H9 (cell line): ENCODE data around the gene LRRC8B. TPM values are rescaled to one million over a fixed set of nuclear protein-coding genes. Genes with fewer than 3 reads are reported as not detected.

Source experiments
- DNase-seq: peaks from one replicate; pipeline ENCODE4 v3.0.0-alpha.2; 2017
- H2AFZ ChIP-seq: one replicate; pipeline ENCODE4 v1.6.1; 2013; ENCODE audit warnings: mild to moderate bottlenecking, low read length, control low read depth, moderate library complexity
- H2AK5ac ChIP-seq: 2 replicates; pipeline ENCODE4 v1.6.1; 2013; ENCODE audit warnings: low read length, control low read depth, mixed read lengths; ENCODE audit not compliant: insufficient read length
- H2BK120ac ChIP-seq: one replicate; pipeline ENCODE4 v1.6.1; 2013; ENCODE audit warnings: low read depth, mild to moderate bottlenecking, low read length, control low read depth, inconsistent platforms; ENCODE audit not compliant: poor library complexity, severe bottlenecking
- H2BK12ac ChIP-seq: 2 replicates; pipeline ENCODE4 v1.6.1; 2013; ENCODE audit warnings: low read length, control low read depth, mixed read lengths, low read depth; ENCODE audit not compliant: insufficient read length
- H2BK15ac ChIP-seq: 2 replicates; pipeline ENCODE4 v1.6.1; 2013; ENCODE audit warnings: low read depth, low read length, control low read depth
- H2BK20ac ChIP-seq: one replicate; pipeline ENCODE4 v1.6.1; 2013; ENCODE audit warnings: low read depth, mild to moderate bottlenecking, low read length, control low read depth, inconsistent platforms; ENCODE audit not compliant: poor library complexity, severe bottlenecking
- H2BK5ac ChIP-seq: 2 replicates; pipeline ENCODE4 v1.6.1; 2013; ENCODE audit warnings: low read length, control low read depth, mixed read lengths; ENCODE audit not compliant: insufficient read length
- H3K14ac ChIP-seq: 2 replicates; pipeline ENCODE4 v1.6.1; 2013; ENCODE audit warnings: low read length, control low read depth; ENCODE audit not compliant: insufficient read depth
- H3K18ac ChIP-seq: 2 replicates; pipeline ENCODE4 v1.6.1; 2013; ENCODE audit warnings: low read depth, mild to moderate bottlenecking, mixed read lengths, low read length, control low read depth; ENCODE audit not compliant: insufficient read length
- H3K23ac ChIP-seq: 2 replicates; pipeline ENCODE4 v1.6.1; 2013; ENCODE audit warnings: low read length, control low read depth, mixed read lengths, low read depth; ENCODE audit not compliant: insufficient read length
- H3K23me2 ChIP-seq: 2 replicates; pipeline ENCODE4 v1.6.1; 2013; ENCODE audit warnings: low read depth, mild to moderate bottlenecking, mixed read lengths, low read length, control low read depth; ENCODE audit not compliant: insufficient read length, poor library complexity, severe bottlenecking
- H3K27ac ChIP-seq: 2 replicates; pipeline ENCODE4 v1.5.1; 2013; ENCODE audit warnings: low read length, control low read depth, mixed read lengths, low read depth; ENCODE audit not compliant: insufficient read length
- H3K27me3 ChIP-seq: 2 replicates; pipeline ENCODE4 v1.6.1; 2013; ENCODE audit warnings: low read length, control low read depth, inconsistent platforms; ENCODE audit not compliant: insufficient read depth
- H3K4ac ChIP-seq: 2 replicates; pipeline ENCODE4 v1.6.1; 2013; ENCODE audit warnings: low read depth, mild to moderate bottlenecking, control low read depth, inconsistent platforms, low read length, moderate library complexity
- H3K4me1 ChIP-seq: 2 replicates; pipeline ENCODE4 v1.6.1; 2013; ENCODE audit warnings: low read length, control low read depth, inconsistent platforms; ENCODE audit not compliant: insufficient read depth
- H3K4me2 ChIP-seq: 2 replicates; pipeline ENCODE4 v1.6.1; 2013; ENCODE audit warnings: low read length, control low read depth, mixed read lengths; ENCODE audit not compliant: insufficient read length, insufficient read depth
- H3K56ac ChIP-seq: 2 replicates; pipeline ENCODE4 v1.6.1; 2013; ENCODE audit warnings: low read depth, mild to moderate bottlenecking, mixed read lengths, low read length, control low read depth; ENCODE audit not compliant: insufficient read length
- H3K79me1 ChIP-seq: 2 replicates; pipeline ENCODE4 v1.6.1; 2013; ENCODE audit warnings: low read depth, mild to moderate bottlenecking, moderate library complexity, low read length, control low read depth, inconsistent platforms; ENCODE audit not compliant: insufficient read depth, poor library complexity, severe bottlenecking
- H3K79me2 ChIP-seq: 2 replicates; pipeline ENCODE4 v1.6.1; 2013; ENCODE audit warnings: low read length, control low read depth, inconsistent platforms; ENCODE audit not compliant: insufficient read depth
- H3K9ac ChIP-seq: 2 replicates; pipeline ENCODE4 v1.6.1; 2013; ENCODE audit warnings: low read length, control low read depth, mixed read lengths; ENCODE audit not compliant: insufficient read length; ENCODE audit errors: extremely low read depth
- H3K9me3 ChIP-seq: one replicate; pipeline ENCODE4 v1.6.1; 2013; ENCODE audit warnings: low read depth, low read length, inconsistent platforms; ENCODE audit not compliant: control insufficient read depth
- H3T11ph ChIP-seq: one replicate; pipeline ENCODE4 v1.6.1; 2013; ENCODE audit warnings: mild to moderate bottlenecking, low read length, control low read depth, inconsistent platforms
- H4K20me1 ChIP-seq: one replicate; pipeline ENCODE4 v1.6.1; 2013; ENCODE audit not compliant: control insufficient read depth, insufficient read length, insufficient read depth
- H4K5ac ChIP-seq: 2 replicates; pipeline ENCODE4 v1.6.1; 2013; ENCODE audit warnings: low read depth, mild to moderate bottlenecking, mixed read lengths, low read length, control low read depth; ENCODE audit not compliant: insufficient read length
- H4K8ac ChIP-seq: replicated peaks from 2 replicates; pipeline ENCODE4 v1.6.1; 2013; ENCODE audit warnings: low read length, control low read depth, mixed read lengths, low read depth; ENCODE audit not compliant: insufficient read length
- H4K91ac ChIP-seq: 2 replicates; pipeline ENCODE4 v1.6.1; 2013; ENCODE audit warnings: low read depth, mild to moderate bottlenecking, moderate library complexity, mixed read lengths, low read length, control low read depth; ENCODE audit not compliant: insufficient read length
- H3K27ac Mint-ChIP-seq, 3 experiments: 2 replicates in 2 of 3; 3 replicates in 1 of 3; pipeline ENCODE4 v1.8.0; 2020 to 2021; ENCODE audit warnings: mixed read lengths in 3 of 3, mild to moderate bottlenecking in 1 of 3, moderate library complexity in 1 of 3
- H3K27me3 Mint-ChIP-seq: 2 replicates; pipeline ENCODE4 v1.8.0; 2021; ENCODE audit warnings: low read depth, mild to moderate bottlenecking, moderate library complexity, mixed read lengths
- H3K36me3 Mint-ChIP-seq, 3 experiments: 2 replicates in 2 of 3; 3 replicates in 1 of 3; pipeline ENCODE4 v1.8.0; 2020 to 2021; ENCODE audit warnings: low read depth in 3 of 3, mixed read lengths in 3 of 3; ENCODE audit not compliant: insufficient read depth in 1 of 3
- H3K4me1 Mint-ChIP-seq, 2 experiments: 2 replicates each; pipeline ENCODE4 v1.8.0; 2020; ENCODE audit warnings: mixed read lengths in 2 of 2
- H3K4me3 Mint-ChIP-seq, 2 experiments: 2 replicates in 1 of 2; 3 replicates in 1 of 2; pipeline ENCODE4 v1.8.0; 2020 to 2021; ENCODE audit warnings: mild to moderate bottlenecking in 2 of 2, mixed read lengths in 2 of 2, moderate library complexity in 1 of 2
- H3K9me3 Mint-ChIP-seq, 2 experiments: 2 replicates in 1 of 2; 3 replicates in 1 of 2; pipeline ENCODE4 v1.8.0; 2020; ENCODE audit warnings: mild to moderate bottlenecking in 2 of 2, mixed read lengths in 2 of 2, moderate library complexity in 1 of 2
- WGBS: extraction: QIAGEN DNeasy Blood & Tissue Kit; methylation state at CpG from one replicate; pipeline ENCODE4 v1.1.7; 2013; ENCODE audit warnings: missing lambda C conversion rate, low lambda C conversion rate, mixed read lengths; ENCODE audit not compliant: insufficient read length; ENCODE audit errors: extremely low coverage; 5-methylcytosine and 5-hydroxymethylcytosine counted together
- total RNA-seq: library from RNA; stranded (reverse); gene quantifications from 2 replicates; pipeline ENCODE4 v1.2.1, GENCODE V29; 2021
- TF ChIP-seq, protein P1 (sequence below): fragments of 200-600 bp; sonication (generic); conservative IDR thresholded peaks from 3 replicates; pipeline ENCODE4 v1.8.0; 2021; ENCODE audit warnings: antibody characterized with exemption, mild to moderate bottlenecking

Gene LRRC8B
- total RNA-seq, 1 experiment from 2014 or later: 33.2 TPM

DNA sequence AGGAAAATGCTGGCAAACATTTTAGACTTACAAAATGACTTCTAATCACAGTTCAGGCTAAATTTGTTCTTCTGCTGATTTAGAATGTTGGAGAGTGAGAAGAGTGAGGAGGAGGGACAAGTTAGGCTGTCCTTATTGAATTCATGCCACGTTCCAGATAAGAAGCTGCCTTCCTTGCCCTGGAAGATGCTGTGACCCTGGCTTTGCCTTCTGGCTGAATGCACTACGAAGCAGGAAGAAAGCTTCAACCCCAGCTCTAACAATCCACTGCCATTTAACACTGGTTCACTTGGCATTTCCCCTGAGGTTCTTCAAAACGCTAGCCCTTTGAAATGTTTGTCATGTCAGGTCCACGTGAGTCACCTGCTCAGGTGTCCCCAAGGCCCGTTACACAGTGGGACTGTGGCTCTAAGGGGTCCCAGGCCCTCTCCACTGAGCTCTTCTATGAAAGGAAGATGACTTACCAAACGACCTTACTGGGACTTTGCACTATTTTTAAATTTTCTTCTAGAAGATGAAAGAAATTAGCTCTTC is 78.3 kb downstream of the LRRC8B start:
- no peak overlapping the region for H3T11ph ChIP-seq
- H3K4me1 Mint-ChIP-seq: peaks cover 25 to 28% of the 10 kb centered on the region in 2 experiments

More for the DNA sequence above, 78.3 kb downstream of the LRRC8B start:
- Histone ChIP-seq H3K9ac (no peak overlapping the region), H3K23ac (no peak overlapping the region), H3K18ac (no peak overlapping the region), H2BK5ac (no peak overlapping the region), H2BK20ac (no peak overlapping the region), H4K91ac (no peak overlapping the region), H3K56ac (no peak overlapping the region), H3K27ac (no peak overlapping the region), H2BK15ac (no peak overlapping the region), H4K20me1 (no peaks in the 10 kb centered on the region), H3K27me3 (no peaks in the 10 kb centered on the region), H3K23me2 (no peaks in the 10 kb centered on the region), H3K14ac (no peak overlapping the region), H3K4ac (no peak overlapping the region), H3K79me2 (no peaks in the 10 kb centered on the region), H3K4me1 (peaks cover 10% of the 10 kb centered on the region; the same call in 1 of the 2 replicates), H3K9me3 (no peaks in the 10 kb centered on the region), H2AK5ac (no peak overlapping the region), H3K4me2 (no peak overlapping the region), H4K8ac (no peak overlapping the region), H2BK120ac (no peak overlapping the region), H4K5ac (no peak overlapping the region), H3K79me1 (no peaks in the 10 kb centered on the region), H2BK12ac (no peak overlapping the region), H2AFZ (no peak overlapping the region)
- TF ChIP-seq, protein P1, sequence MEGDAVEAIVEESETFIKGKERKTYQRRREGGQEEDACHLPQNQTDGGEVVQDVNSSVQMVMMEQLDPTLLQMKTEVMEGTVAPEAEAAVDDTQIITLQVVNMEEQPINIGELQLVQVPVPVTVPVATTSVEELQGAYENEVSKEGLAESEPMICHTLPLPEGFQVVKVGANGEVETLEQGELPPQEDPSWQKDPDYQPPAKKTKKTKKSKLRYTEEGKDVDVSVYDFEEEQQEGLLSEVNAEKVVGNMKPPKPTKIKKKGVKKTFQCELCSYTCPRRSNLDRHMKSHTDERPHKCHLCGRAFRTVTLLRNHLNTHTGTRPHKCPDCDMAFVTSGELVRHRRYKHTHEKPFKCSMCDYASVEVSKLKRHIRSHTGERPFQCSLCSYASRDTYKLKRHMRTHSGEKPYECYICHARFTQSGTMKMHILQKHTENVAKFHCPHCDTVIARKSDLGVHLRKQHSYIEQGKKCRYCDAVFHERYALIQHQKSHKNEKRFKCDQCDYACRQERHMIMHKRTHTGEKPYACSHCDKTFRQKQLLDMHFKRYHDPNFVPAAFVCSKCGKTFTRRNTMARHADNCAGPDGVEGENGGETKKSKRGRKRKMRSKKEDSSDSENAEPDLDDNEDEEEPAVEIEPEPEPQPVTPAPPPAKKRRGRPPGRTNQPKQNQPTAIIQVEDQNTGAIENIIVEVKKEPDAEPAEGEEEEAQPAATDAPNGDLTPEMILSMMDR: no peak
- Mint-ChIP-seq H3K27ac (peak overlapping the region in 1 of 3 experiments; percentile 12; a peak in 1 of 7 replicates), H3K4me3 (no peak overlapping the region), H3K27me3 (no peaks in the 10 kb centered on the region), H3K9me3 (no peaks in the 10 kb centered on the region; a peak in 1 of 5 replicates), H3K36me3 (peaks cover 0 to 2% (median 0%) of the 10 kb centered on the region in 3 experiments; a peak in 2 of 7 replicates)
- DNase-seq: no peak
- no CpG with 5 or more reads among the region's 6 CpGs for WGBS
